H9 (cell line): Measurements from ENCODE around the gene STYXL2. TPM values are rescaled to one million over a fixed set of nuclear protein-coding genes. Genes with fewer than 3 reads are reported as not detected.

Experiments used
- DNase-seq: peaks from one replicate; pipeline ENCODE4 v3.0.0-alpha.2; 2017
- H2AFZ ChIP-seq: one replicate; pipeline ENCODE4 v1.6.1; 2013; ENCODE audit warnings: mild to moderate bottlenecking, low read length, control low read depth, moderate library complexity
- H2AK5ac ChIP-seq: 2 replicates; pipeline ENCODE4 v1.6.1; 2013; ENCODE audit warnings: low read length, control low read depth, mixed read lengths; ENCODE audit not compliant: insufficient read length
- H2BK120ac ChIP-seq: one replicate; pipeline ENCODE4 v1.6.1; 2013; ENCODE audit warnings: low read depth, mild to moderate bottlenecking, low read length, control low read depth, inconsistent platforms; ENCODE audit not compliant: poor library complexity, severe bottlenecking
- H2BK12ac ChIP-seq: 2 replicates; pipeline ENCODE4 v1.6.1; 2013; ENCODE audit warnings: low read length, control low read depth, mixed read lengths, low read depth; ENCODE audit not compliant: insufficient read length
- H2BK15ac ChIP-seq: 2 replicates; pipeline ENCODE4 v1.6.1; 2013; ENCODE audit warnings: low read depth, low read length, control low read depth
- H2BK20ac ChIP-seq: one replicate; pipeline ENCODE4 v1.6.1; 2013; ENCODE audit warnings: low read depth, mild to moderate bottlenecking, low read length, control low read depth, inconsistent platforms; ENCODE audit not compliant: poor library complexity, severe bottlenecking
- H2BK5ac ChIP-seq: 2 replicates; pipeline ENCODE4 v1.6.1; 2013; ENCODE audit warnings: low read length, control low read depth, mixed read lengths; ENCODE audit not compliant: insufficient read length
- H3K14ac ChIP-seq: 2 replicates; pipeline ENCODE4 v1.6.1; 2013; ENCODE audit warnings: low read length, control low read depth; ENCODE audit not compliant: insufficient read depth
- H3K18ac ChIP-seq: 2 replicates; pipeline ENCODE4 v1.6.1; 2013; ENCODE audit warnings: low read depth, mild to moderate bottlenecking, mixed read lengths, low read length, control low read depth; ENCODE audit not compliant: insufficient read length
- H3K23ac ChIP-seq: 2 replicates; pipeline ENCODE4 v1.6.1; 2013; ENCODE audit warnings: low read length, control low read depth, mixed read lengths, low read depth; ENCODE audit not compliant: insufficient read length
- H3K23me2 ChIP-seq: 2 replicates; pipeline ENCODE4 v1.6.1; 2013; ENCODE audit warnings: low read depth, mild to moderate bottlenecking, mixed read lengths, low read length, control low read depth; ENCODE audit not compliant: insufficient read length, poor library complexity, severe bottlenecking
- H3K27ac ChIP-seq: 2 replicates; pipeline ENCODE4 v1.5.1; 2013; ENCODE audit warnings: low read length, control low read depth, mixed read lengths, low read depth; ENCODE audit not compliant: insufficient read length
- H3K27me3 ChIP-seq: 2 replicates; pipeline ENCODE4 v1.6.1; 2013; ENCODE audit warnings: low read length, control low read depth, inconsistent platforms; ENCODE audit not compliant: insufficient read depth
- H3K4ac ChIP-seq: 2 replicates; pipeline ENCODE4 v1.6.1; 2013; ENCODE audit warnings: low read depth, mild to moderate bottlenecking, control low read depth, inconsistent platforms, low read length, moderate library complexity
- H3K4me1 ChIP-seq: 2 replicates; pipeline ENCODE4 v1.6.1; 2013; ENCODE audit warnings: low read length, control low read depth, inconsistent platforms; ENCODE audit not compliant: insufficient read depth
- H3K4me2 ChIP-seq: 2 replicates; pipeline ENCODE4 v1.6.1; 2013; ENCODE audit warnings: low read length, control low read depth, mixed read lengths; ENCODE audit not compliant: insufficient read length, insufficient read depth
- H3K56ac ChIP-seq: 2 replicates; pipeline ENCODE4 v1.6.1; 2013; ENCODE audit warnings: low read depth, mild to moderate bottlenecking, mixed read lengths, low read length, control low read depth; ENCODE audit not compliant: insufficient read length
- H3K79me1 ChIP-seq: 2 replicates; pipeline ENCODE4 v1.6.1; 2013; ENCODE audit warnings: low read depth, mild to moderate bottlenecking, moderate library complexity, low read length, control low read depth, inconsistent platforms; ENCODE audit not compliant: insufficient read depth, poor library complexity, severe bottlenecking
- H3K79me2 ChIP-seq: 2 replicates; pipeline ENCODE4 v1.6.1; 2013; ENCODE audit warnings: low read length, control low read depth, inconsistent platforms; ENCODE audit not compliant: insufficient read depth
- H3K9ac ChIP-seq: 2 replicates; pipeline ENCODE4 v1.6.1; 2013; ENCODE audit warnings: low read length, control low read depth, mixed read lengths; ENCODE audit not compliant: insufficient read length; ENCODE audit errors: extremely low read depth
- H3K9me3 ChIP-seq: one replicate; pipeline ENCODE4 v1.6.1; 2013; ENCODE audit warnings: low read depth, low read length, inconsistent platforms; ENCODE audit not compliant: control insufficient read depth
- H3T11ph ChIP-seq: one replicate; pipeline ENCODE4 v1.6.1; 2013; ENCODE audit warnings: mild to moderate bottlenecking, low read length, control low read depth, inconsistent platforms
- H4K20me1 ChIP-seq: one replicate; pipeline ENCODE4 v1.6.1; 2013; ENCODE audit not compliant: control insufficient read depth, insufficient read length, insufficient read depth
- H4K5ac ChIP-seq: 2 replicates; pipeline ENCODE4 v1.6.1; 2013; ENCODE audit warnings: low read depth, mild to moderate bottlenecking, mixed read lengths, low read length, control low read depth; ENCODE audit not compliant: insufficient read length
- H4K8ac ChIP-seq: replicated peaks from 2 replicates; pipeline ENCODE4 v1.6.1; 2013; ENCODE audit warnings: low read length, control low read depth, mixed read lengths, low read depth; ENCODE audit not compliant: insufficient read length
- H4K91ac ChIP-seq: 2 replicates; pipeline ENCODE4 v1.6.1; 2013; ENCODE audit warnings: low read depth, mild to moderate bottlenecking, moderate library complexity, mixed read lengths, low read length, control low read depth; ENCODE audit not compliant: insufficient read length
- H3K27ac Mint-ChIP-seq, 3 experiments: 2 replicates in 2 of 3; 3 replicates in 1 of 3; pipeline ENCODE4 v1.8.0; 2020 to 2021; ENCODE audit warnings: mixed read lengths in 3 of 3, mild to moderate bottlenecking in 1 of 3, moderate library complexity in 1 of 3
- H3K27me3 Mint-ChIP-seq: 2 replicates; pipeline ENCODE4 v1.8.0; 2021; ENCODE audit warnings: low read depth, mild to moderate bottlenecking, moderate library complexity, mixed read lengths
- H3K36me3 Mint-ChIP-seq, 3 experiments: 2 replicates in 2 of 3; 3 replicates in 1 of 3; pipeline ENCODE4 v1.8.0; 2020 to 2021; ENCODE audit warnings: low read depth in 3 of 3, mixed read lengths in 3 of 3; ENCODE audit not compliant: insufficient read depth in 1 of 3
- H3K4me1 Mint-ChIP-seq, 2 experiments: 2 replicates each; pipeline ENCODE4 v1.8.0; 2020; ENCODE audit warnings: mixed read lengths in 2 of 2
- H3K4me3 Mint-ChIP-seq, 2 experiments: 2 replicates in 1 of 2; 3 replicates in 1 of 2; pipeline ENCODE4 v1.8.0; 2020 to 2021; ENCODE audit warnings: mild to moderate bottlenecking in 2 of 2, mixed read lengths in 2 of 2, moderate library complexity in 1 of 2
- H3K9me3 Mint-ChIP-seq, 2 experiments: 2 replicates in 1 of 2; 3 replicates in 1 of 2; pipeline ENCODE4 v1.8.0; 2020; ENCODE audit warnings: mild to moderate bottlenecking in 2 of 2, mixed read lengths in 2 of 2, moderate library complexity in 1 of 2
- WGBS: extraction: QIAGEN DNeasy Blood & Tissue Kit; methylation state at CpG from one replicate; pipeline ENCODE4 v1.1.7; 2013; ENCODE audit warnings: missing lambda C conversion rate, low lambda C conversion rate, mixed read lengths; ENCODE audit not compliant: insufficient read length; ENCODE audit errors: extremely low coverage; 5-methylcytosine and 5-hydroxymethylcytosine counted together
- total RNA-seq: library from RNA; stranded (reverse); gene quantifications from 2 replicates; pipeline ENCODE4 v1.2.1, GENCODE V29; 2021
- TF ChIP-seq, protein P1 (sequence below): fragments of 200-600 bp; sonication (generic); conservative IDR thresholded peaks from 3 replicates; pipeline ENCODE4 v1.8.0; 2021; ENCODE audit warnings: antibody characterized with exemption, mild to moderate bottlenecking

The STYXL2 gene
- total RNA-seq, 1 experiment from 2014 or later: 0.09 TPM

DNA sequence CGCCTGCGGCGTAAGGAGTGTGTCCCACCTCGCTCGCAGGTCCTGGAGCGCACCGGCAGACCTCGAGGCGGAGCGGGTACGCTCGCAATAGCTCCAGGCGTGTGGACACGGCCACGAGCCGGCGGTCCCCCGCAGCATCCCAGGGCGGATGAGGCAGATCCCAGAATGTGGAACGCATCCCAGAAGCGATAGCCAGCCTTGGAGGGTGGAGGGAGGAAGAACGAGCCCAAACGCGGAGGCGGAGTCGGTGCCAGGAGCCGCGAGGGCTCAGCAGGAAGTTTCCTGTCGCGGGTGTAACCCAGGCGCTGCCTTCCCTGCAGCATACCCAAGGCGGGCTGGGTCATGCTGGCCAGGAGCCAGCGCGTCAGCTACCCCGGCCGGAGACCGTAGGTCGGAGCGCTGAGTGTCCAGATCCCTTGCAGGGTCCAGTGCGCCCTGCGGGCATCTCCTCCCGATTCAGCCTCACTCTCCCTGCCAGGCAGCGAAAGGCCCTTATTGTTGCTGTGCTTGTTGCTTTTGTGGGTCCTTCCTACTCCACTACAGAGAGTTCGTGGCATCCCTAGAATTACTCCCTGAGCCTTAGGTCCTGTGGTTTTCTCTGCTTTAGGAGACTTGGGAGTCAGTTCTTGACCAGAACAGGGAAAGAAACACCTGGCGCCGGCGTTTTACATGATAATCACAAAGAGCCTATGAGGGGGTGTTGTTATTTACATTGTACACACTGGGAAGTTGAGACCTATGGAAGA is 27.7 kb downstream of the STYXL2 start:
- no peak overlapping the region for H2BK5ac ChIP-seq
- no peak overlapping the region for H3K27ac ChIP-seq
- Mint-ChIP-seq H3K9me3 (no peaks in the 10 kb centered on the region), H3K27ac (peak overlapping the region in 1 of 3 experiments; percentile 12; a peak in 1 of 7 replicates), H3K4me3 (peak overlapping the region; percentile 70 to 83), H3K36me3 (peaks cover 0 to 2% (median 0%) of the 10 kb centered on the region in 3 experiments; a peak in 1 of 7 replicates), H3K27me3 (peaks cover 16% of the 10 kb centered on the region), H3K4me1 (peaks cover 34 to 42% of the 10 kb centered on the region in 2 experiments)
- peak overlapping the region; percentile 67 for H3K4me2 ChIP-seq
- H3K79me2 ChIP-seq: no peaks in the 10 kb centered on the region
- peak overlapping the region; percentile 50 for H3K18ac ChIP-seq
- no peak overlapping the region for H3K56ac ChIP-seq
- peak; percentile 73 for DNase-seq
- no peak overlapping the region for H2BK20ac ChIP-seq
- peaks cover 5% of the 10 kb centered on the region for H3K23me2 ChIP-seq
- H3K27me3 ChIP-seq: no peaks in the 10 kb centered on the region
- H3K79me1 ChIP-seq: no peaks in the 10 kb centered on the region
- no peaks in the 10 kb centered on the region for H4K20me1 ChIP-seq
- H2BK120ac ChIP-seq: no peak overlapping the region
- H2BK15ac ChIP-seq: no peak overlapping the region
- H3K9me3 ChIP-seq: no peaks in the 10 kb centered on the region
- H3K9ac ChIP-seq: no peak overlapping the region
- H2AK5ac ChIP-seq: no peak overlapping the region
- H4K8ac ChIP-seq: no peak overlapping the region
- H3K4ac ChIP-seq: no peak overlapping the region
- TF ChIP-seq, protein P1, sequence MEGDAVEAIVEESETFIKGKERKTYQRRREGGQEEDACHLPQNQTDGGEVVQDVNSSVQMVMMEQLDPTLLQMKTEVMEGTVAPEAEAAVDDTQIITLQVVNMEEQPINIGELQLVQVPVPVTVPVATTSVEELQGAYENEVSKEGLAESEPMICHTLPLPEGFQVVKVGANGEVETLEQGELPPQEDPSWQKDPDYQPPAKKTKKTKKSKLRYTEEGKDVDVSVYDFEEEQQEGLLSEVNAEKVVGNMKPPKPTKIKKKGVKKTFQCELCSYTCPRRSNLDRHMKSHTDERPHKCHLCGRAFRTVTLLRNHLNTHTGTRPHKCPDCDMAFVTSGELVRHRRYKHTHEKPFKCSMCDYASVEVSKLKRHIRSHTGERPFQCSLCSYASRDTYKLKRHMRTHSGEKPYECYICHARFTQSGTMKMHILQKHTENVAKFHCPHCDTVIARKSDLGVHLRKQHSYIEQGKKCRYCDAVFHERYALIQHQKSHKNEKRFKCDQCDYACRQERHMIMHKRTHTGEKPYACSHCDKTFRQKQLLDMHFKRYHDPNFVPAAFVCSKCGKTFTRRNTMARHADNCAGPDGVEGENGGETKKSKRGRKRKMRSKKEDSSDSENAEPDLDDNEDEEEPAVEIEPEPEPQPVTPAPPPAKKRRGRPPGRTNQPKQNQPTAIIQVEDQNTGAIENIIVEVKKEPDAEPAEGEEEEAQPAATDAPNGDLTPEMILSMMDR: no peak
- H2AFZ ChIP-seq: no peak overlapping the region
- H3K4me1 ChIP-seq: peaks cover 3% of the 10 kb centered on the region; the same call in 1 of the 2 replicates
- no CpG with 5 or more reads among the region's 47 CpGs for WGBS
- H3K23ac ChIP-seq: no peak overlapping the region
- no peak overlapping the region for H3T11ph ChIP-seq
- peak overlapping the region; percentile 63; the same call in 1 of the 2 replicates for H3K14ac ChIP-seq
- no peak overlapping the region for H2BK12ac ChIP-seq
- H4K5ac ChIP-seq: no peak overlapping the region
- H4K91ac ChIP-seq: no peak overlapping the region
